Fibroblast of lung (primary cell): ENCODE data around the gene RAP1GAP2. TPM values are rescaled to one million over a fixed set of nuclear protein-coding genes. Genes with fewer than 3 reads are reported as not detected.

Experiments used
- DNase-seq, 2 donors: peaks; one replicate each; pipeline versions ENCODE4 v3.0.0 to v3.0.0-alpha.2; 2010; ENCODE audit warnings: low read depth in 2 of 2
- H2AFZ ChIP-seq: 2 replicates; pipeline ENCODE4 v1.5.1; 2012; ENCODE audit warnings: low read length, control low read depth, inconsistent platforms
- H3K27ac ChIP-seq: 2 replicates; pipeline ENCODE4 v1.5.1; 2011; ENCODE audit warnings: low read length, control low read depth; ENCODE audit not compliant: insufficient read depth
- H3K27me3 ChIP-seq: 2 replicates; pipeline ENCODE4 v1.5.1; 2011; ENCODE audit warnings: mild to moderate bottlenecking, low read length; ENCODE audit not compliant: control insufficient read depth, insufficient read depth
- H3K36me3 ChIP-seq: 2 replicates; pipeline ENCODE4 v1.5.1; 2011; ENCODE audit warnings: low read length; ENCODE audit not compliant: control insufficient read depth, insufficient read depth
- H3K4me1 ChIP-seq: 2 replicates; pipeline ENCODE4 v1.5.1; 2011; ENCODE audit warnings: low read length; ENCODE audit not compliant: control insufficient read depth, insufficient read depth; ENCODE audit errors: extremely low read depth
- H3K4me2 ChIP-seq: 2 replicates; pipeline ENCODE4 v1.5.1; 2011; ENCODE audit warnings: low read length, control low read depth; ENCODE audit not compliant: insufficient read depth; ENCODE audit errors: extremely low read depth
- H3K4me3 ChIP-seq, 4 experiments: fragments of 200-600 bp in 1 of 4; sonication (generic) in 1 of 4; replicated peaks in 1 of 4; 2 replicates each; pipeline ENCODE4 v1.5.1; 2011 to 2016; ENCODE audit warnings: low read length in 4 of 4, low read depth in 3 of 4, mild to moderate bottlenecking in 3 of 4, control low read depth in 2 of 4, inconsistent platforms in 1 of 4, mixed read lengths in 1 of 4; ENCODE audit not compliant: insufficient read depth in 1 of 4; ENCODE audit errors: control extremely low read depth in 1 of 4
- H3K79me2 ChIP-seq: 2 replicates; pipeline ENCODE4 v1.5.1; 2012; ENCODE audit warnings: mild to moderate bottlenecking, low read length, inconsistent platforms; ENCODE audit not compliant: control insufficient read depth, insufficient read depth
- H3K9ac ChIP-seq: 2 replicates; pipeline ENCODE4 v1.5.1; 2011; ENCODE audit warnings: mild to moderate bottlenecking, low read length, control low read depth; ENCODE audit not compliant: insufficient read depth
- H3K9me3 ChIP-seq: 2 replicates; pipeline ENCODE4 v1.5.1; 2012; ENCODE audit warnings: low read depth, low read length; ENCODE audit not compliant: control insufficient read depth, insufficient read depth
- H4K20me1 ChIP-seq: 2 replicates; pipeline ENCODE4 v1.5.1; 2011; ENCODE audit warnings: low read length; ENCODE audit not compliant: control insufficient read depth, insufficient read depth; ENCODE audit errors: extremely low read depth
- CTCF ChIP-seq, 2 donors: IDR thresholded peaks in 1 of 2; conservative IDR thresholded peaks in 1 of 2; 1 replicate in 1 of 2; 2 replicates in 1 of 2; pipeline ENCODE4 v1.5.1; 2011 to 2012; ENCODE audit warnings: low read length in 2 of 2, control low read depth in 1 of 2, inconsistent platforms in 1 of 2, low read depth in 1 of 2, mild to moderate bottlenecking in 1 of 2
- EZH2 ChIP-seq: IDR thresholded peaks from 2 replicates; pipeline ENCODE4 v1.5.1; 2012; ENCODE audit warnings: low read length, control low read depth, mild to moderate bottlenecking; ENCODE audit errors: missing control alignments
- polyA plus RNA-seq, 2 donors: library from polyadenylated mRNA; depleted of rRNA in 1 of 2; stranded (reverse) in 1 of 2; unstranded in 1 of 2; fragments of >200 nt; gene quantifications; 2 replicates each; pipeline ENCODE4 v1.2.1, GENCODE V29; 2011 to 2012; ENCODE audit warnings: missing spikeins in 1 of 2
- total RNA-seq: library from RNA; depleted of rRNA; stranded (reverse); fragments of >200 nt; gene quantifications from 2 replicates; pipeline ENCODE4 v1.2.1, GENCODE V29; 2014

RAP1GAP2 gene
- total and polyA plus RNA-seq, 2 donors (not counting 1 experiment from before 2014, with no cell fraction given): 0.33 to 0.99 TPM

DNA sequence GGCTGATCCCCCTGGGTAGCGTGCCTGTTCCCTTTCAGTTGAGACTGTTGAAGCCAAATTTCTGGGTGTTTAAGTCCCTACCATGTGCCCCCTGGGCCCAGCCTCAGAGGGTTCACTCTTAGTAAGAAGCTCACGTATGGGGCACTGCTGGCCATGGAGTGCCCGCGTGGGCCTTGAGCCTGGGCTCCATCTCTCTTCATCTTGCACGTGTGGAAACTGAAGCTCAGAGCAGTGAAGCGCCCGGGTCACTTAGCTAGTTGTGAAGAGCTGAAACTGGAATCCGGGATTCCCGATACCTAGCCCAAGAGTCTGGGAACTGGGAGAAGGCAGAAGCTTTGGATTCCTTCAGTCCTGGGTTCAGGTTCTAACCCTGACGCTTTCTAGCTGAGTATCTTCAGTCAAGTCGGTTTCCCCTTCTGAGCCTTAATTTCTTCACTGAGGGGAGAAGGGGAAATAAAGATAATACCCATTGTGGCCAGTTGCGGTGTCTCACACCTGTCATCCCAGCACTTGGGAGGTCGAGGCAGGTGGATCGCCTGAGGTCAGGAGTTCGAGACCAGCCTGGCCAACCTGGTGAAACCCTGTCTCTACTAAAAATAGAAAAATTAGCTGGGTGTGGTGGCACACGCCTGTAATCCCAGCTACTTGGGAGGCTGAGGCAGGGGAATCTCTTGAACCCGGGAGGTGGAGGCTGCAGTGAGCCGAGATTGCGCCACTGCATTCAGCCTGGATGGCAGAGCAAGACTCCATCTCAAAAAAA is 163.3 kb downstream of the RAP1GAP2 start:
- TF ChIP-seq EZH2 (no peak), CTCF (conservative IDR thresholded peaks at IDR 0.05 in 1 of 2, IDR thresholded peaks at IDR 0.05 in 1 of 2; ENCODE audit: low read depth in 1 of 2, low read length in 2 of 2) (no peak)
- Histone ChIP-seq H2AFZ (no peak overlapping the region), H4K20me1 (no peaks in the 10 kb centered on the region), H3K4me2 (no peak overlapping the region), H3K27me3 (no peaks in the 10 kb centered on the region), H3K4me1 (no peaks in the 10 kb centered on the region), H3K79me2 (no peaks in the 10 kb centered on the region), H3K9me3 (no peaks in the 10 kb centered on the region), H3K9ac (no peak overlapping the region), H3K27ac (no peak overlapping the region), H3K36me3 (no peaks in the 10 kb centered on the region), H3K4me3 (no peak overlapping the region)
- DNase-seq: no peak

DNA sequence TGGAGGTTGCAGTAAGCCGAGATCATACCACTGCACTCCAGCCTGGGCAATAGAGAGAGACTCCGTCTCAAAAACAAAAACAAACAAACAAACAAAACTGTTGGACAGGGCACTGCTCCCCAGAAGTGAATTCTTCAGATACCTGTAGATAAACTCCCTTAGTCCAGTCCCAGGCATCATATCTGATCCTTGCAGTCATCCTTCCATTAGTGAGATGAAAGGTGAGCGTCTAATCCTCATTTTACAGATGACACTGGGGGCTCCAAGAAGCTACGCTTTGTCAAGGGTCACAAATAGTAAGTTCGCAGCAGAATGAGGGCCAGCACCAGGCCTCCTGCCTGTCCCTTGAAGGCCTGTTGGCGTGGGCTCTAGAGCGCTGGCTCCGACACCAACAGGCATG is 165.2 kb downstream of the RAP1GAP2 start:
- Histone ChIP-seq H2AFZ (no peak overlapping the region), H3K4me1 (no peaks in the 10 kb centered on the region), H3K79me2 (no peaks in the 10 kb centered on the region), H4K20me1 (no peaks in the 10 kb centered on the region), H3K36me3 (no peaks in the 10 kb centered on the region), H3K27ac (no peak overlapping the region), H3K9me3 (no peaks in the 10 kb centered on the region), H3K4me3 (no peak overlapping the region), H3K4me2 (no peak overlapping the region), H3K9ac (no peak overlapping the region), H3K27me3 (no peaks in the 10 kb centered on the region)
- TF ChIP-seq EZH2: no peak
- TF ChIP-seq CTCF (conservative IDR thresholded peaks at IDR 0.05 in 1 of 2, IDR thresholded peaks at IDR 0.05 in 1 of 2; ENCODE audit: low read depth in 1 of 2, low read length in 2 of 2): no peak
- DNase-seq: no peak

DNA sequence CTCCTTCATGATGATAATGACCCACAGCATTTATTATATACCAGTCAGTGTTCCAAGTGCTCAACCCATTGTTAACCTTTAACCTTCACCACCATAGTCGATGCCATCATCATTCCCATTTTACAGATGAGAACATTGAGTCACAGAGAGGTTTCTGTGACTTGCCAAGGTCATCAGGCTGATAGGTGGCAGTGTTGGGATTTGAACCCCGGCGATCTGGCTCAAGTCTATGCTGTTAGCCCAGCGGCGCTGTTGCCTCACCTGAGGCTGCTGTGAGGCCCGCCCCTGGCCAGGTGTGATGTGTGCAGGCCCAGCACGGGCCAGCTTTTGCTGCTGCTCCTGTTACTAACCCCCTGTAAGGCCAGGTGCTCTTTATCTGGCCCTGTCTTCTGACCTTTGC is 166.0 kb downstream of the RAP1GAP2 start:
- no peak overlapping the region for H3K4me3 ChIP-seq
- no peaks in the 10 kb centered on the region for H3K79me2 ChIP-seq
- no peak for TF ChIP-seq CTCF (conservative IDR thresholded peaks at IDR 0.05 in 1 of 2, IDR thresholded peaks at IDR 0.05 in 1 of 2; ENCODE audit: low read depth in 1 of 2, low read length in 2 of 2)
- TF ChIP-seq EZH2: no peak
- H4K20me1 ChIP-seq: no peaks in the 10 kb centered on the region
- H3K4me2 ChIP-seq: no peak overlapping the region
- no peak overlapping the region for H3K27ac ChIP-seq
- H3K9me3 ChIP-seq: no peaks in the 10 kb centered on the region
- H3K36me3 ChIP-seq: no peaks in the 10 kb centered on the region
- no peak for DNase-seq
- no peak overlapping the region for H2AFZ ChIP-seq
- no peaks in the 10 kb centered on the region for H3K27me3 ChIP-seq
- no peak overlapping the region for H3K9ac ChIP-seq
- no peaks in the 10 kb centered on the region for H3K4me1 ChIP-seq
